ENCODE measurements around the gene NT5DC2.

GRCh38 chr3:52494886-52495495 lies 38.7 kb downstream of the NT5DC2 start, which contains the start of gene STAB1:
- TF ChIP-seq CTCF (IDR thresholded peaks at IDR 0.05) (no peak), POLR2AphosphoS5 (IDR thresholded peaks at IDR 0.05) (peak in 1 of 3 donors; percentile 26), POLR2A (IDR thresholded peaks at IDR 0.05) (no peak)
